H1 (cell line): ENCODE results near the gene SLC30A2. TPM values are rescaled to one million over a fixed set of nuclear protein-coding genes. Genes with fewer than 3 reads are reported as not detected.

Source experiments
- CTCF ChIA-PET: fragments of 300-600 bp; sonication (Branson Sonifier 250); formaldehyde crosslinking; loops from one replicate; lab custom pipeline; 2021; ENCODE audit not compliant: partially characterized antibody; lab: Charles Lee
- POLR2A ChIA-PET: fragments of 300-600 bp; sonication (Branson Sonifier 250); formaldehyde crosslinking; loops from one replicate; lab custom pipeline; 2021; ENCODE audit warnings: inconsistent platforms; ENCODE audit not compliant: partially characterized antibody; lab: Charles Lee
- DNase-seq, 2 experiments: peaks; one replicate each; pipeline versions ENCODE4 v3.0.0 to v3.0.0-alpha.2; 2010 to 2022; ENCODE audit warnings: low spot score in 2 of 2, low read depth in 1 of 2, mixed read lengths in 1 of 2
- FAIRE-seq: peaks from 2 replicates; lab custom pipeline; 2011; peaks lifted over from hg19 to GRCh38; lab: Jason Lieb, UNC
- H2AFZ ChIP-seq: 2 replicates; pipeline ENCODE4 v1.8.1; 2012; ENCODE audit warnings: low read length, inconsistent platforms
- H2AK5ac ChIP-seq: 2 replicates; pipeline ENCODE4 v1.6.1; 2013; ENCODE audit warnings: low read depth, low read length
- H2BK120ac ChIP-seq: replicated peaks from 2 replicates; pipeline ENCODE3; 2013; ENCODE audit warnings: low read depth, low read length, inconsistent platforms
- H2BK12ac ChIP-seq: 2 replicates; pipeline ENCODE4 v1.6.1; 2013; ENCODE audit warnings: low read depth, low read length
- H2BK15ac ChIP-seq: 2 replicates; pipeline ENCODE4 v1.6.1; 2013; ENCODE audit warnings: low read length
- H2BK20ac ChIP-seq: 2 replicates; pipeline ENCODE4 v1.6.1; 2013; ENCODE audit warnings: low read length
- H2BK5ac ChIP-seq: 2 replicates; pipeline ENCODE4 v1.6.1; 2013; ENCODE audit warnings: low read depth, low read length
- H3K14ac ChIP-seq: 2 replicates; pipeline ENCODE4 v1.6.1; 2013; ENCODE audit warnings: inconsistent platforms; ENCODE audit not compliant: insufficient read length
- H3K18ac ChIP-seq: 2 replicates; pipeline ENCODE4 v1.6.1; 2013; ENCODE audit warnings: low read length; ENCODE audit errors: extremely low read depth
- H3K23ac ChIP-seq: 2 replicates; pipeline ENCODE4 v1.6.1; 2013; ENCODE audit warnings: inconsistent platforms; ENCODE audit not compliant: insufficient read length
- H3K23me2 ChIP-seq: 2 replicates; pipeline ENCODE4 v1.6.1; 2013; ENCODE audit warnings: low read depth, low read length
- H3K27ac ChIP-seq: 2 replicates; pipeline ENCODE4 v1.6.1; 2011; ENCODE audit warnings: low read depth, low read length, inconsistent platforms
- H3K27me3 ChIP-seq, 4 experiments: replicated peaks in 1 of 4; 1 replicate in 1 of 4; 2 replicates in 3 of 4; pipeline versions ENCODE4 v1.6.1 to v1.8.1; 2011 to 2013; ENCODE audit warnings: low read length in 3 of 4, mild to moderate bottlenecking in 3 of 4, inconsistent platforms in 2 of 4, mixed read lengths in 2 of 4, moderate library complexity in 1 of 4; ENCODE audit not compliant: control insufficient read depth in 3 of 4, insufficient read depth in 3 of 4; ENCODE audit errors: extremely low read depth in 1 of 4
- H3K36me3 ChIP-seq, 4 experiments: 2 replicates each; pipeline versions ENCODE4 v1.6.1 to v1.8.1; 2011 to 2013; ENCODE audit warnings: mild to moderate bottlenecking in 4 of 4, low read length in 3 of 4, moderate library complexity in 2 of 4, control low read depth in 1 of 4, inconsistent platforms in 1 of 4; ENCODE audit not compliant: insufficient read depth in 4 of 4, control insufficient read depth in 2 of 4
- H3K4ac ChIP-seq: replicated peaks from 2 replicates; pipeline ENCODE3; 2013; ENCODE audit warnings: low read length, low read depth, mixed read lengths, inconsistent platforms; ENCODE audit not compliant: insufficient read length
- H3K4me1 ChIP-seq, 4 experiments: replicated peaks in 1 of 4; 1 replicate in 1 of 4; 2 replicates in 3 of 4; pipeline versions ENCODE4 v1.6.1 to v1.8.1; 2011 to 2013; ENCODE audit warnings: low read length in 3 of 4, inconsistent platforms in 2 of 4, mixed read lengths in 1 of 4; ENCODE audit not compliant: insufficient read depth in 4 of 4, control insufficient read depth in 3 of 4
- H3K4me2 ChIP-seq, 2 experiments: 2 replicates each; pipeline versions ENCODE4 v1.6.1 to v1.8.1; 2011 to 2013; ENCODE audit warnings: low read depth in 2 of 2, low read length in 2 of 2, control low read depth in 1 of 2, inconsistent platforms in 1 of 2, mild to moderate bottlenecking in 1 of 2; ENCODE audit not compliant: insufficient read depth in 1 of 2
- H3K4me3 ChIP-seq, 4 experiments: fragments of 200-600, 300-600 bp in 1 of 4; sonication (generic), shearing (Covaris generic), sonication (Bioruptor Twin) in 1 of 4; 2 replicates each; pipeline versions ENCODE4 v1.5.1 to v1.8.1; 2011 to 2016; ENCODE audit warnings: low read length in 4 of 4, low read depth in 3 of 4, control low read depth in 2 of 4, inconsistent platforms in 2 of 4, mild to moderate bottlenecking in 2 of 4, mixed read lengths in 1 of 4, moderate library complexity in 1 of 4; ENCODE audit not compliant: insufficient read depth in 2 of 4; ENCODE audit errors: extremely low read depth in 1 of 4
- H3K56ac ChIP-seq: replicated peaks from 2 replicates; pipeline ENCODE3; 2013; ENCODE audit warnings: low read depth, mild to moderate bottlenecking, mixed read lengths, low read length, inconsistent platforms; ENCODE audit not compliant: insufficient read length
- H3K79me1 ChIP-seq: 2 replicates; pipeline ENCODE4 v1.6.1; 2013; ENCODE audit warnings: low read depth, low read length, control low read depth
- H3K79me2 ChIP-seq, 2 experiments: 2 replicates each; pipeline versions ENCODE4 v1.6.1 to v1.8.1; 2012 to 2013; ENCODE audit warnings: low read length in 2 of 2, mild to moderate bottlenecking in 2 of 2, inconsistent platforms in 1 of 2; ENCODE audit not compliant: insufficient read depth in 2 of 2, control insufficient read depth in 1 of 2
- H3K9ac ChIP-seq, 4 experiments: replicated peaks in 1 of 4; 1 replicate in 1 of 4; 2 replicates in 3 of 4; pipeline versions ENCODE4 v1.6.1 to v1.8.1; 2011 to 2013; ENCODE audit warnings: low read depth in 3 of 4, low read length in 3 of 4, control low read depth in 2 of 4, mild to moderate bottlenecking in 2 of 4, moderate library complexity in 2 of 4, inconsistent platforms in 1 of 4; ENCODE audit errors: extremely low read depth in 1 of 4
- H3K9me3 ChIP-seq, 2 experiments: 2 replicates each; pipeline versions ENCODE4 v1.6.1 to v1.8.1; 2012 to 2013; ENCODE audit warnings: mild to moderate bottlenecking in 2 of 2, moderate library complexity in 2 of 2, control low read depth in 1 of 2, inconsistent platforms in 1 of 2, low read depth in 1 of 2, low read length in 1 of 2, mixed read lengths in 1 of 2; ENCODE audit not compliant: insufficient read depth in 2 of 2
- H4K20me1 ChIP-seq, 2 experiments: replicated peaks in 1 of 2; 2 replicates each; pipeline versions ENCODE3 to v1.8.1; 2011 to 2013; ENCODE audit warnings: inconsistent platforms in 2 of 2, low read length in 2 of 2, mild to moderate bottlenecking in 1 of 2; ENCODE audit not compliant: insufficient read depth in 2 of 2, control insufficient read depth in 1 of 2
- H4K5ac ChIP-seq: 2 replicates; pipeline ENCODE4 v1.6.1; 2013; ENCODE audit warnings: low read length, low read depth, mixed read lengths, inconsistent platforms; ENCODE audit not compliant: insufficient read length
- H4K8ac ChIP-seq: 2 replicates; pipeline ENCODE4 v1.8.0; 2013; ENCODE audit warnings: mild to moderate bottlenecking, moderate library complexity, low read length, inconsistent platforms; ENCODE audit not compliant: insufficient read depth; ENCODE audit errors: extremely low read depth
- H4K91ac ChIP-seq: replicated peaks from 2 replicates; pipeline ENCODE3; 2013; ENCODE audit warnings: low read length, mixed read lengths, inconsistent platforms; ENCODE audit not compliant: insufficient read length
- CEBPB ChIP-seq: IDR thresholded peaks from 2 replicates; pipeline ENCODE4 v1.6.1; 2012; ENCODE audit warnings: low read depth, low read length
- GABPA ChIP-seq: IDR thresholded peaks from 2 replicates; pipeline ENCODE4 v1.6.1; 2011; ENCODE audit warnings: mild to moderate bottlenecking, low read length, moderate library complexity, borderline replicate concordance; ENCODE audit not compliant: insufficient read depth
- HDAC2 ChIP-seq, 2 experiments: fragments of 300-600 bp in 1 of 2; sonication (generic) in 1 of 2; IDR thresholded peaks; 2 replicates each; pipeline ENCODE4 v1.6.1; 2011 to 2012; ENCODE audit warnings: low read depth in 2 of 2, low read length in 2 of 2, mild to moderate bottlenecking in 2 of 2, moderate library complexity in 2 of 2, borderline replicate concordance in 1 of 2, inconsistent platforms in 1 of 2
- JUN ChIP-seq: IDR thresholded peaks from 2 replicates; pipeline ENCODE4 v1.6.1; 2011; ENCODE audit warnings: low read depth, mild to moderate bottlenecking, improper control_type of control experiment, low read length
- KDM4A ChIP-seq: IDR thresholded peaks from one replicate; pipeline ENCODE4 v1.7.1; 2012; ENCODE audit warnings: low read depth, mild to moderate bottlenecking, moderate library complexity, low read length, inconsistent platforms; ENCODE audit not compliant: severe bottlenecking
- RFX5 ChIP-seq: IDR thresholded peaks from 2 replicates; pipeline ENCODE4 v1.6.1; 2011; ENCODE audit warnings: low read depth, low read length, improper control_type of control experiment, borderline replicate concordance
- RNF2 ChIP-seq: fragments of 200-900, 300-1000 bp; sonication (generic); IDR thresholded peaks from 2 replicates; pipeline ENCODE4 v1.7.1; 2016; ENCODE audit warnings: borderline replicate concordance, low read depth, mild to moderate bottlenecking, antibody characterized with exemption, low read length; ENCODE audit not compliant: poor library complexity, severe bottlenecking; ENCODE audit errors: missing control alignments
- WGBS, 2 experiments: shearing (Covaris generic) in 1 of 2; methylation state at CpG; one replicate each; pipeline versions ENCODE4 v1.1.6 to v1.1.7; 2013 to 2015; ENCODE audit warnings: low lambda C conversion rate in 2 of 2, mixed read lengths in 2 of 2, inconsistent platforms in 1 of 2, low coverage in 1 of 2, missing lambda C conversion rate in 1 of 2; ENCODE audit not compliant: insufficient replicate concordance in 2 of 2, insufficient coverage in 1 of 2, insufficient read length in 1 of 2; ENCODE audit errors: extremely low coverage in 1 of 2, missing lambda C conversion rate in 1 of 2; 5-methylcytosine and 5-hydroxymethylcytosine counted together
- polyA plus RNA-seq, 7 experiments: library from polyadenylated mRNA; depleted of rRNA in 3 of 7; stranded (reverse) in 5 of 7; unstranded in 2 of 7; fragments of >200 nt in 5 of 7; fragments of 200-250 nt in 2 of 7; gene quantifications; 1 replicate in 5 of 7; 2 replicates in 1 of 7; 4 replicates in 1 of 7; pipeline versions ENCODE4 v1.2.1 to v1.2.3, GENCODE V29; 2011 to 2013; ENCODE audit warnings: missing spikeins in 2 of 7, mixed read lengths in 2 of 7
- total RNA-seq: library from RNA; stranded (reverse); fragmentation: NEBNext Ultra II Directional; extraction: Animal tissue kit (Norgen Biotek cat#: 25700); gene quantifications from 2 replicates; pipeline ENCODE4 v1.2.1, GENCODE V29; 2021

The SLC30A2 gene
- total and polyA plus RNA-seq, 2 of the 8 experiments (the other 6 are each of a cell fraction or from before 2014, with no cell fraction given), result 0.19 to 0.76 TPM

- no peak overlapping the region for H2BK120ac ChIP-seq
- H3K79me2 ChIP-seq, result peaks cover 0 to 2% of the 10 kb centered on the region in 2 experiments; a peak in 1 of 4 replicates
- no peak overlapping the region for H3K4me2 ChIP-seq
- H4K8ac ChIP-seq, result no peak overlapping the region
- no peak overlapping the region for H3K4me3 ChIP-seq
- no peak overlapping the region for H2AK5ac ChIP-seq
- H3K79me1 ChIP-seq, result no peaks in the 10 kb centered on the region
- no peak overlapping the region for H3K56ac ChIP-seq
- no peak overlapping the region for H3K9ac ChIP-seq
- H3K4ac ChIP-seq, result no peak overlapping the region
- H3K14ac ChIP-seq, result no peak overlapping the region
- 89% methylated on average over 5 of the region's 5 CpGs; no CpG with 5 or more reads in 1 of the 2 experiments for WGBS, 2 experiments
- H3K18ac ChIP-seq, result no peak overlapping the region
- no peak for FAIRE-seq
- ChIA-PET CTCF (interaction anchor here (0.6 to 20.0 kb wide), 2 partner anchors 21 to 90 kb away, joined by 3 to 330 read pairs; partner anchors contain the start of gene STMN1), POLR2A (interaction anchor here (1.2 to 1.4 kb wide), 2 partner anchors 10 to 135 kb away, joined by 3 to 4 read pairs; no protein-coding TSS in a partner anchor)
- no peak overlapping the region for H2BK12ac ChIP-seq
- no peak overlapping the region for H2BK5ac ChIP-seq
- H3K23me2 ChIP-seq, result 0 out of 2 replicates have a peak, but pooled peaks cover under 1% of the 10 kb centered on the region
- peaks cover 0 to 8% (median 2%) of the 10 kb centered on the region in 4 experiments; a peak in 1 of 8 replicates for H3K36me3 ChIP-seq
- H3K9me3 ChIP-seq, result no peaks in the 10 kb centered on the region
- H4K5ac ChIP-seq, result no peak overlapping the region
- H4K91ac ChIP-seq, result no peak overlapping the region
- H3K4me1 ChIP-seq, result peaks cover 0 to 8% (median 4%) of the 10 kb centered on the region in 4 experiments; a peak in 4 of 7 replicates
- no peak overlapping the region for H2BK20ac ChIP-seq
- no peak overlapping the region for H3K27ac ChIP-seq
- TF ChIP-seq RFX5 (no peak), JUN (no peak), CEBPB (no peak), HDAC2 (IDR thresholded peaks at IDR 0.05; ENCODE audit: borderline replicate concordance in 1 of 2, low read depth in 2 of 2, low read length in 2 of 2) (no peak), RNF2 (no peak), GABPA (no peak), KDM4A (no peak)
- no peak overlapping the region for H2AFZ ChIP-seq
- H4K20me1 ChIP-seq, result no peaks in the 10 kb centered on the region
- no peak overlapping the region for H3K23ac ChIP-seq
- DNase-seq, result no peak
- H2BK15ac ChIP-seq, result no peak overlapping the region
- no peaks in the 10 kb centered on the region; a peak in 1 of 7 replicates for H3K27me3 ChIP-seq
These were observed 53.8 kb downstream of the SLC30A2 start for GRCh38 chr1:25991937-25992688.
